ENCODE data around the gene NPY1R.

Gene NPY1R

GRCh38 chr4:163332526-163333406 is at the start of gene NPY1R:
Gene NPY1R (minus strand): TSS chr4:163332596. CDS start chr4:163326554, 6,042 bp downstream.
- peak; percentile 14 for DNase-seq (ENCODE audit: low spot score)

GRCh38 chr4:163380703-163381102 is 48.3 kb upstream of the NPY1R start:
- no peak for DNase-seq (ENCODE audit: low spot score)

GRCh38 chr4:163378661-163379060 is 46.3 kb upstream of the NPY1R start:
- no peak for DNase-seq (ENCODE audit: low spot score)

- no peak for DNase-seq (ENCODE audit: low spot score)
These were observed 39.6 kb upstream of the NPY1R start for GRCh38 chr4:163372029-163372428.

GRCh38 chr4:163367651-163368050 is 35.3 kb upstream of the NPY1R start:
- DNase-seq (ENCODE audit: low spot score): no peak

GRCh38 chr4:163356104-163356503 is 23.7 kb upstream of the NPY1R start:
- DNase-seq (ENCODE audit: low spot score): no peak

- no peak for DNase-seq (ENCODE audit: low spot score)
These were observed 20.7 kb upstream of the NPY1R start for GRCh38 chr4:163353054-163353453.

GRCh38 chr4:163350672-163351071 is 18.3 kb upstream of the NPY1R start:
- DNase-seq (ENCODE audit: low spot score): no peak

- DNase-seq (ENCODE audit: low spot score): no peak
These were observed 12.0 kb upstream of the NPY1R start for GRCh38 chr4:163344147-163345125.

- no peak for DNase-seq (ENCODE audit: low spot score)
These were observed 11.3 kb upstream of the NPY1R start, which contains the start of gene NPY5R for GRCh38 chr4:163343604-163344146. Gene NPY5R (plus strand): TSS chr4:163343892. CDS start chr4:163350274, 6,382 bp downstream.

- no peak for DNase-seq (ENCODE audit: low spot score)
These were observed 3.0 kb upstream of the NPY1R start for GRCh38 chr4:163335384-163335783.

GRCh38 chr4:163331629-163332376 is 593 bp downstream of the NPY1R start:
- peak; percentile 3 for DNase-seq (ENCODE audit: low spot score)

GRCh38 chr4:163330916-163331628 is 1.3 kb downstream of the NPY1R start:
- no peak for DNase-seq (ENCODE audit: low spot score)

- no peak for DNase-seq (ENCODE audit: low spot score)
These were observed 15.3 kb downstream of the NPY1R start for GRCh38 chr4:163317110-163317509.

- no peak for DNase-seq (ENCODE audit: low spot score)
These were observed 22.9 kb downstream of the NPY1R start for GRCh38 chr4:163309466-163309865.

GRCh38 chr4:163303069-163303468 is 29.3 kb downstream of the NPY1R start:
- no peak for DNase-seq (ENCODE audit: low spot score)

- DNase-seq (ENCODE audit: low spot score): no peak
These were observed 32.0 kb downstream of the NPY1R start for GRCh38 chr4:163300445-163300844.

GRCh38 chr4:163295138-163295537 is 37.3 kb downstream of the NPY1R start:
- no peak for DNase-seq (ENCODE audit: low spot score)

GRCh38 chr4:163284304-163284703 is 48.1 kb downstream of the NPY1R start:
- no peak for DNase-seq (ENCODE audit: low spot score)

GRCh38 chr4:163280703-163281519 is 51.5 kb downstream of the NPY1R start:
- DNase-seq (ENCODE audit: low spot score): no peak
